ENCODE data around the gene RNF43. TPM values are rescaled to one million over a fixed set of nuclear protein-coding genes. Genes with fewer than 3 reads are reported as not detected.

The RNF43 gene
- total RNA-seq, 1 experiment from 2014 or later, result 6.7 TPM

GRCh38 chr17:58410714-58411407 is 6.5 kb downstream of the RNF43 start:
- peaks cover 5% of the 10 kb centered on the region for H3K36me3 Mint-ChIP-seq (ENCODE audit: insufficient read depth, unreplicated experiment)
- no TSS peak for BruUV-seq (replicated peaks)
- H3K4me3 Mint-ChIP-seq (ENCODE audit: unreplicated experiment), result no peak overlapping the region
- no peak for TF ChIP-seq CTCF (IDR thresholded peaks at IDR 0.05; ENCODE audit: unreplicated experiment)
- CTCF ChIA-PET, result interaction anchor here (0.6 kb wide), 1 partner anchor 282 kb away, joined by 4 read pairs; no protein-coding TSS in a partner anchor
- peaks cover 36% of the 10 kb centered on the region for H3K4me1 Mint-ChIP-seq (ENCODE audit: insufficient read depth, unreplicated experiment)
- intact Hi-C loops (cut with micrococcal nuclease), result no loop called here
- no peak for DNase-seq (ENCODE audit: unreplicated experiment)
- no peak overlapping the region for H3K27ac Mint-ChIP-seq (ENCODE audit: low read depth, unreplicated experiment)
- POLR2A ChIA-PET, result interaction anchor here (0.7 to 4.0 kb wide), 6 partner anchors 10 to 424 kb away, joined by 3 to 51 read pairs (median 4); partner anchors contain the start of gene SUPT4H1
- no peaks in the 10 kb centered on the region for H3K27me3 Mint-ChIP-seq (ENCODE audit: insufficient read depth, unreplicated experiment)
- H3K9me3 Mint-ChIP-seq (ENCODE audit: unreplicated experiment), result no peaks in the 10 kb centered on the region

GRCh38 chr17:58409432-58409831 is 7.9 kb downstream of the RNF43 start:
- ChIA-PET CTCF (no interaction called here), POLR2A (interaction anchor here (0.7 to 10.4 kb wide), 6 partner anchors 6 to 560 kb away, joined by 3 to 201 read pairs (median 8); partner anchors contain the start of genes MRPS23, RNF43 and SUPT4H1)

GRCh38 chr17:58403311-58403710 is 14.0 kb downstream of the RNF43 start:
- no peaks in the 10 kb centered on the region for H3K27me3 Mint-ChIP-seq (ENCODE audit: insufficient read depth, unreplicated experiment)
- no peaks in the 10 kb centered on the region for H3K9me3 Mint-ChIP-seq (ENCODE audit: unreplicated experiment)
- TF ChIP-seq CTCF (IDR thresholded peaks at IDR 0.05; ENCODE audit: unreplicated experiment), result no peak
- POLR2A ChIA-PET, result interaction anchor here (0.7 to 10.4 kb wide), 4 partner anchors 9 to 603 kb away, joined by 3 to 201 read pairs (median 30); partner anchors contain the start of genes RNF43 and SUPT4H1
- peak overlapping the region; percentile 24 for H3K4me3 Mint-ChIP-seq (ENCODE audit: unreplicated experiment)
- BruUV-seq (replicated peaks), result no TSS peak
- intact Hi-C loops (cut with micrococcal nuclease), result loop anchor here (2.0 kb wide), 1 partner anchor 13 kb away; the partner anchor contains the start of gene RNF43
- CTCF ChIA-PET, result interaction anchor here (0.8 to 1.5 kb wide), 4 partner anchors 8 to 211 kb away, joined by 3 to 8 read pairs (median 3); no protein-coding TSS in a partner anchor
- DNase-seq (ENCODE audit: unreplicated experiment), result peak; percentile 60
- H3K36me3 Mint-ChIP-seq (ENCODE audit: insufficient read depth, unreplicated experiment), result no peaks in the 10 kb centered on the region
- H3K27ac Mint-ChIP-seq (ENCODE audit: low read depth, unreplicated experiment), result peak overlapping the region; percentile 89
- H3K4me1 Mint-ChIP-seq (ENCODE audit: insufficient read depth, unreplicated experiment), result peaks cover 37% of the 10 kb centered on the region

More at GRCh38 chr17:58409432-58409831, 7.9 kb downstream of the RNF43 start:
- Mint-ChIP-seq H3K9me3 (ENCODE audit: unreplicated experiment) (no peaks in the 10 kb centered on the region), H3K36me3 (ENCODE audit: insufficient read depth, unreplicated experiment) (peaks cover 5% of the 10 kb centered on the region), H3K27me3 (ENCODE audit: insufficient read depth, unreplicated experiment) (no peaks in the 10 kb centered on the region), H3K4me1 (ENCODE audit: insufficient read depth, unreplicated experiment) (peaks cover 30% of the 10 kb centered on the region), H3K4me3 (ENCODE audit: unreplicated experiment) (no peak overlapping the region), H3K27ac (ENCODE audit: low read depth, unreplicated experiment) (no peak overlapping the region)
- BruUV-seq (replicated peaks), result no TSS peak
- no peak for TF ChIP-seq CTCF (IDR thresholded peaks at IDR 0.05; ENCODE audit: unreplicated experiment)
- no peak for DNase-seq (ENCODE audit: unreplicated experiment)
- intact Hi-C loops (cut with micrococcal nuclease), result no loop called here

- H3K27ac Mint-ChIP-seq (ENCODE audit: low read depth, unreplicated experiment), result peak overlapping the region; percentile 89
Measured at GRCh38 chr17:58402679-58403078, 14.7 kb downstream of the RNF43 start.

More at GRCh38 chr17:58402679-58403078, 14.7 kb downstream of the RNF43 start:
- Mint-ChIP-seq H3K27me3 (ENCODE audit: insufficient read depth, unreplicated experiment) (no peaks in the 10 kb centered on the region), H3K36me3 (ENCODE audit: insufficient read depth, unreplicated experiment) (no peaks in the 10 kb centered on the region), H3K4me1 (ENCODE audit: insufficient read depth, unreplicated experiment) (peaks cover 37% of the 10 kb centered on the region), H3K9me3 (ENCODE audit: unreplicated experiment) (no peaks in the 10 kb centered on the region), H3K4me3 (ENCODE audit: unreplicated experiment) (peak overlapping the region; percentile 38)
- ChIA-PET CTCF (interaction anchor here (0.8 to 1.9 kb wide), 2 partner anchors 15 to 211 kb away, joined by 3 to 7 read pairs; partner anchors contain the start of gene RNF43), POLR2A (interaction anchor here (2.3 to 10.4 kb wide), 3 partner anchors 8 to 50 kb away, joined by 4 to 201 read pairs (median 56); partner anchors contain the start of genes RNF43 and SUPT4H1)
- DNase-seq (ENCODE audit: unreplicated experiment), result peak; percentile 79
- BruUV-seq (replicated peaks), result no TSS peak
- no peak for TF ChIP-seq CTCF (IDR thresholded peaks at IDR 0.05; ENCODE audit: unreplicated experiment)
- intact Hi-C loops (cut with micrococcal nuclease), result loop anchor here (2.0 kb wide), 1 partner anchor 14 kb away; the partner anchor contains the start of gene RNF43
